ENCODE measurements around the gene TUT4.

TUT4 gene

GRCh38 chr1:52399629-52400028, 153.3 kb downstream of the TUT4 start:
- no peak for DNase-seq

- no peak for DNase-seq
Observed at GRCh38 chr1:52393174-52393573, 159.7 kb downstream of the TUT4 start.

GRCh38 chr1:52386458-52386857, 166.4 kb downstream of the TUT4 start:
- DNase-seq: no peak

- DNase-seq: no peak
Observed at GRCh38 chr1:52385376-52385775, 167.5 kb downstream of the TUT4 start.

Measured in NCI-H1105 (cell line).